Tibial nerve (tissue), 4 donors: ENCODE results near the gene AEBP1.

ENCODE experiments used
- EP300 ChIP-seq, 2 donors: sonication (generic); formaldehyde crosslinking; IDR thresholded peaks; one replicate each; pipeline ENCODE4 v1.6.1; 2017; ENCODE audit warnings: antibody characterized with exemption in 2 of 2, mild to moderate bottlenecking in 1 of 2
- POLR2A ChIP-seq, 2 donors: fragments of 450-650 bp; IDR thresholded peaks; one replicate each; pipeline ENCODE4 v1.6.1; 2017; ENCODE audit warnings: antibody characterized with exemption in 2 of 2, mild to moderate bottlenecking in 2 of 2, moderate library complexity in 2 of 2
- TF ChIP-seq, protein P1 (sequence below), 5 experiments: fragments of 200-600 bp in 3 of 5; fragments of 450-650 bp in 2 of 5; sonication (generic) in 3 of 5; IDR thresholded peaks; one replicate each; pipeline ENCODE4 v1.5.1; 2016 to 2019; ENCODE audit warnings: antibody characterized with exemption in 5 of 5, mild to moderate bottlenecking in 3 of 5, moderate library complexity in 2 of 5

DNA sequence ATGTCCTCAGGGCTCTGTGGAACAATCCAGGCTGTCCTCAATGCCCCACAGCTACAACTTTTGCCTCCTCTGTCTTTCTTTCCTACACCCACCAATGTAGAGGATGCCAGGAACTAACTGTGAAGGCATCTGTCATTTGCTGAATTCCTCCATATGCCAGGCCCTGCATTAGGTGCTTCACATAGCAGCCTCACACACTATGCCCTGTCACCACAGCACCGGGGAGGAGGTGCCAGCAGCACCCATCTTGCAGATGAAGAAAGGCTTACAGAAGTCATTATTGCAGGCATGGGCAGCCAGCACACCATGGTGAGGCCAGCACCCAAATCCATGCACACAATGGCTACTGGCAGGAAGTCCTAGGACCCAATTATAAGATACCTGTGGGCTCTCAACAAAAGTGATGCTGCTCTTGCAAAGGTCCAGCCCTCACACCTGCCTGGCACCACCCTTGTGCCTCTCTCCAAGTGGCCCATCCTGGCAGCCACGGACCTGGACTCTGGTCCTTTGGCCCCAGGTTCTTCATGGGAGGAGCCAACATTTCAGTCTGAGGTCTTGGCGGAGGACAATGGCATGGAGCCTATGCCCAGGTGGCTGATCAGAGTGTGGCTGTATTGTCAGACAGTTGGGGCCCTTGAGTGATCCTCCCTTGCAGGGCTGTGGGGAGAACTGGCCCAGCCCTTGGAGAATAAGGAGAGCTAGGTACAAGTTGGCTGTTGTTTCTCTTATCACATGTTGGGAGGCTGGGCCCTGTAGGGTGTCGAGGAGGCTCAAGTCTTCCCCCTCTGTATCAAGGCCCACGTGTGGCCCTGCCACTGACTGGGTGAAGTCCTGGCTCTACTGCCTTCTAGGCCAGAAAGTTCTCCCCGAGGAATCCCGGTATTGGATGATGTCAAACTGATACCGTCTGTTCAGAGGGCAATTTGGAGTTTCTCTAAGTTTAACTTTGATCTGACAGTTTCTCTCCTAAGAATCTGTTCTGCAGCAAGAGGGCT lies 51.3 kb downstream of the AEBP1 start:
- TF ChIP-seq, protein P1, sequence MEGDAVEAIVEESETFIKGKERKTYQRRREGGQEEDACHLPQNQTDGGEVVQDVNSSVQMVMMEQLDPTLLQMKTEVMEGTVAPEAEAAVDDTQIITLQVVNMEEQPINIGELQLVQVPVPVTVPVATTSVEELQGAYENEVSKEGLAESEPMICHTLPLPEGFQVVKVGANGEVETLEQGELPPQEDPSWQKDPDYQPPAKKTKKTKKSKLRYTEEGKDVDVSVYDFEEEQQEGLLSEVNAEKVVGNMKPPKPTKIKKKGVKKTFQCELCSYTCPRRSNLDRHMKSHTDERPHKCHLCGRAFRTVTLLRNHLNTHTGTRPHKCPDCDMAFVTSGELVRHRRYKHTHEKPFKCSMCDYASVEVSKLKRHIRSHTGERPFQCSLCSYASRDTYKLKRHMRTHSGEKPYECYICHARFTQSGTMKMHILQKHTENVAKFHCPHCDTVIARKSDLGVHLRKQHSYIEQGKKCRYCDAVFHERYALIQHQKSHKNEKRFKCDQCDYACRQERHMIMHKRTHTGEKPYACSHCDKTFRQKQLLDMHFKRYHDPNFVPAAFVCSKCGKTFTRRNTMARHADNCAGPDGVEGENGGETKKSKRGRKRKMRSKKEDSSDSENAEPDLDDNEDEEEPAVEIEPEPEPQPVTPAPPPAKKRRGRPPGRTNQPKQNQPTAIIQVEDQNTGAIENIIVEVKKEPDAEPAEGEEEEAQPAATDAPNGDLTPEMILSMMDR (IDR thresholded peaks at IDR 0.05) = no peak
- TF ChIP-seq POLR2A (IDR thresholded peaks at IDR 0.05) (no peak), EP300 (IDR thresholded peaks at IDR 0.05) (no peak)
